ENCODE data around the gene CRX. TPM values are rescaled to one million over a fixed set of nuclear protein-coding genes. Genes with fewer than 3 reads are reported as not detected.
"Not testable (repeated sequence)": the region's sequence is repeated elsewhere in the genome, so short reads cannot be mapped to it uniquely, and the experiment has no call there.

Gene CRX
- under 1 TPM in 1 of 3 donors, not detected in 2; 0.11 TPM for polyA plus RNA-seq

GRCh38 chr19:47821460-47822020 is at the start of gene CRX:
TSS of gene CRX (plus strand) at chr19:47821937. CDS start at chr19:47834444, 12,507 bp downstream.
- no peak within 1 kb of the TSS for H3K27ac ChIP-seq (ENCODE audit: low read depth, low read length)
- WGBS, 3 donors = 31 to 50% (median 41%) methylated on average over 15 of the region's 15 CpGs

GRCh38 chr19:47776568-47776967 is 45.2 kb upstream of the CRX start:
- H3K27ac ChIP-seq (ENCODE audit: low read depth, low read length) = no peak overlapping the region

DNA sequence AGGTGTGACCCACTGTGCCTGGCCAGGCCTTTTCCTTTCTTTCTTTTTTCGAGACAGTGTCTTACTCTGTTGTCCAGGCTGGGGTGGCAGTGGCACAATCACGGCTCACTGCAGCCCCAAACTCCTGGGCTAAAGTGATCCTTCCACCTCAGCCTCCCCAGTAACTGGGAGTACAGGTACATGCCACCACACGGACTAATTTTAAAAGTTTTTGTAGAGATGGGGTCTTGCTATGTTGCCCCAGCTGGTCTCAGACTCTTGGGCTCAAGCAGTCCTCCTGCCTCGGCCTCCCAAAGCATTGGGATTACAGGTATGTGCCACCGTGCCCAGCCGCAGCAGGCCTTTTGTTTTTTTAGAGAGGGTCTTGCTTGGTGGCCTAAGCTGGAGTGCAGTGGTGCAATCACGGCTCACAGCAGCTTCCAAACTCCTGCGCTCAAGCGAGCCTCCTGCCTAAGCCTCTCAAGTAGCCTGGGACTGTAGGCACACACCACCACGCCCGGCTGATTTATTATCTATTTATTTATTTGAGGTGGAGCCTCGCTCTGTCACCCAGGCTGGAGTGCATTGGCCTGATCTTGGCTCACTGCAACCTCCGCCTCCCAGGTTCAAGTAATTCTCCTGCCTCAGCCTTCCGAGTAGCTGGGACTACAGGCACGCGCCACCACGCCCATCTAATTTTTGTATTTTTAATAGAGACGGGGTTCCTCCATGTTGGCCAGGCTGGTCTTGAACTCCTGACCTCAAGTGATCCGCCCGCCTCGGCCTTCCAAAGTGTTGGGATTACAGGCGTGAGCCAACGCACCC is 44.3 kb upstream of the CRX start:
- 59 to 77% (median 64%) methylated on average over 23 of the region's 23 CpGs for WGBS, 3 donors
- H3K27ac ChIP-seq (ENCODE audit: low read depth, low read length) = not testable (repeated sequence)

More at GRCh38 chr19:47776568-47776967, 45.2 kb upstream of the CRX start:
- WGBS, 3 donors = 60 to 85% (median 61%) methylated on average over 4 of the region's 4 CpGs

GRCh38 chr19:47778049-47778953 is 43.4 kb upstream of the CRX start, which contains the start of gene SELENOW:
TSS of gene SELENOW (plus strand) at chr19:47778703. CDS start at chr19:47778786, 83 bp downstream.
- peak within 1 kb of the TSS; percentile 92 for H3K27ac ChIP-seq (ENCODE audit: low read depth, low read length)
- WGBS, 3 donors = 1% methylated on average over 54 to 65 of the region's 65 CpGs

DNA sequence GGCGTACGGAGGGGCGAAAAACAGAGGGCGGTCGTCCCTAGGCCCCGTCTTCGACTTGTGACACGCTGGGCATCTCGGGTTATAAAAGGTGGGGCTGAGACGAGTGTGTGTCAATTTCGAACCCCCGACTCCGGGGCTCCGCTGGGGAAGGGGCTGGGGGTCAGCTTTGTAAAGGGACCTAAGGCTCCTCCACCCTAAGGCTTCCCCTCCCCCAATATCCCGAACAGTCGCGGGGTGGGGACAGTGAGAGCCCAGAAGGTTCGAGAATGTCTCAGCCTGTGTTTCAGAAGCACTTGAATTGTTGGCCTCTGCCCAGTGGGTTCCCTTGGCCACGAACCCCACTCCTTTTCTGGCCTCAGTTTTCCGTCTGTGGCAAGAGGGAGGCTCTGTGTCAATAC is 42.8 kb upstream of the CRX start:
- peak overlapping the region; percentile 39 for H3K27ac ChIP-seq (ENCODE audit: low read depth, low read length)
- WGBS, 3 donors = 0 to 1% (median 0%) methylated on average over 20 of the region's 20 CpGs

- no peak overlapping the region for H3K27ac ChIP-seq (ENCODE audit: low read depth, low read length)
- WGBS, 3 donors = 43 to 59% (median 45%) methylated on average over 24 of the region's 24 CpGs
These were observed 42.1 kb upstream of the CRX start for GRCh38 chr19:47779524-47780214.

DNA sequence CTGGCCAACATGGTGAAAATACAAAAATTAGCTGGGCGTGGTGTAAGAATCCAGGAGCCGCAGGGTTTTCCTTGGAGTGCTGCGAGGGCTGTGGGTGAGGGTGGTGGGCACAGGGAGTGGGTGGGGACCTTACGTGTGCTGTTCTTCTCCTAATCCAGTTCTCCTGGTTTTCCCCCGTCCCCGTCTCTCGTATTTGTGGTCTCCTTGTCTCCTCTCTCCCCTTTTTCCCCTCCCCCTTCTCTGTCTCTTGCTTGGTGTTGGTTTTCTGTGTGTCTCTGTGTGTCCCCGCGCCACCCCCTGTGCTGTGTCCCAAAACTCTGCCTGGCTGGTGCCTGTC is 41.6 kb upstream of the CRX start:
- no peak overlapping the region for H3K27ac ChIP-seq (ENCODE audit: low read depth, low read length)
- WGBS, 3 donors = 70 to 83% (median 72%) methylated on average over 9 of the region's 9 CpGs

DNA sequence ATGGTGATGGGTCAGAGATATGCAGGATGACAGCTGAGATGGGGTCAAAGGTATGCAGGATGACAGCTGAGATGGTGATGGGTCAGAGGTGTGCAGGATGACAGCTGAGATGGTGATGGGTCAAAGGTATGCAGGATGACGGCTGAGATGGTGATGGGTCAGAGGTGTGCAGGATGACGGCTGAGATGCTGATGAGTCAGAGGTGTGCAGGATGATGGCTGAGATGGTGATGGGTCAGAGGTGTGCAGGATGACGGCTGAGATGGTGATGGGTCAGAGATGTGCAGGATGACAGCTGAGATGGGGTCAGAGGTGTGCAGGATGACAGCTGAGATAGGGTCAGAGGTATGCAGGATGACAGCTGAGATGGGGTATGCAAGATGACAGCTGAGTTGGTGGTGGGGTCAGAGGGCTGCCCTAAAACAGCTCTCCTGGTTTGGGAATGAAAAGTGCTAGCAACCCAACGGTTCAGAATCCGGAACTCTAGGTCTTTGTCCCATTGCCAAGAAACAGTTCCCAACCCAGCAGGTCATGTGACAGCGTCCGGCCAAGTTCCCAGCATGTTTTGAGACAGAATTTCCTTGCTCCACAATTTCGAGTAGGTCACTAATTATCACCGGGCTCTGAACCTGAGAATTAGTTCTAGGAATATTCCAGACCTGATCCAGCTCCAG is 40.0 kb upstream of the CRX start:
- H3K27ac ChIP-seq (ENCODE audit: low read depth, low read length) = no peak overlapping the region
- 42 to 57% (median 44%) methylated on average over 9 of the region's 9 CpGs for WGBS, 3 donors

GRCh38 chr19:47786566-47786965 is 35.2 kb upstream of the CRX start:
- no peak overlapping the region for H3K27ac ChIP-seq (ENCODE audit: low read depth, low read length)
- WGBS, 3 donors = 93 to 96% (median 93%) methylated on average over 7 of the region's 7 CpGs

DNA sequence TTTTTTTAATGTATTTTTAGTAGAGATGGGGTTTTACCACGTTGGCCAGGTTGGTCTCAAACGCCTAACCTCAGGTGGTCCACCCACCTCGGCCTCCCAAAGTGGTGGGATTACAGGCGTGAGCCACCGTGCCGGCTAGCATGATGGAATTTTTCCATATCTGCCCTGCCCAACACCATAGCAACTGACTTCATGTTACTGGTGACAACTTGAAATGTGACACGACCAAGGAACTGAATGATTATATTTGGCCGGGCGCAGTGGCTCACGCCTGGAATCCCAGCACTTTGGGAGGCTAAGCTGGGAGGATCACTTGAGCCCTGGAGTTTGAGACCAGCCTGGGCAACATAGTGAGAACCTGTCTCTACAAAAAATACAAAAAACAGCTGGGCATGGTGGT is 34.4 kb upstream of the CRX start:
- 84 to 88% (median 84%) methylated on average over 10 of the region's 10 CpGs for WGBS, 3 donors
- H3K27ac ChIP-seq (ENCODE audit: low read depth, low read length) = not testable (repeated sequence)

DNA sequence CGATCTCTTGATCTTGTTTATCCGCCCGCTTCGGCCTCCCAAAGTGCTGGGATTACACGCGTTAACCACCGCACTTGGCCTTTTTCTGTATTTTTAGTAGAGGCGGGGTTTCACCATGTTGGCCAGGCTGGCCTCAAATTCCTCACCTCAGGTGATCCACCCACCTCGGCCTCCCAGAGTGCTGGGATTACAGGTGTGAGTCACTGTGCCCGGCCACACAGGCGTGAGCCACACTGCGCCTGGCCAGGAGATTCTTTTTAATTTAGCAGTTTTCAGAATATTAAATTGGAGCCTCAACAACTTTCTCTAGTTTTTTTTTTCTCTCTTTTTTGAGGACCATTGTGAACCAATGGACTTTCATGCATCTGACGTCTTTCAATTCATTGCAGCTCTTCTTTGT is 31.9 kb upstream of the CRX start:
- not testable (repeated sequence) for H3K27ac ChIP-seq (ENCODE audit: low read depth, low read length)
- WGBS, 3 donors = 87 to 94% (median 92%) methylated on average over 13 of the region's 13 CpGs

DNA sequence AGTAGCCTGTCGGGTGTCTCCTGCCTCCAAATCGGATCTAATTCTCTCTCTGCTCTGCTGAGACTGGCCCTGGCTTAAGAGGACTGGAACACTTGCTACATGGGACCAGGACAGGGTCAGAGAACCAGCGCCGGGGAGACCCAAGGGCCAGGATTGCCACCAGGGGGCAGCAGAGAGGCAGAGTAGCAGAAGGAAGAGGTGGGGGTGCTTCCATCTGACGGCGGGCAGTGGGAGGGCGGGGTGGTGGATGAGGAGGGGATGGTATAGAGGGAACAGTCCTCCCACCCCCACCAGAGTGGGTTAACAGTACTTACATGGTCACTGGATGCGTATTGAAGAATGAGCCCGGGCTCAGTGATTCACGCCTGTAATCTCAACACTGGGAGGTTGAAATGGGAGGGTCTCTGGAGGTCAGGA is 31.3 kb upstream of the CRX start:
- no peak overlapping the region for H3K27ac ChIP-seq (ENCODE audit: low read depth, low read length)
- 9 to 12% (median 11%) methylated on average over 10 of the region's 10 CpGs for WGBS, 3 donors

DNA sequence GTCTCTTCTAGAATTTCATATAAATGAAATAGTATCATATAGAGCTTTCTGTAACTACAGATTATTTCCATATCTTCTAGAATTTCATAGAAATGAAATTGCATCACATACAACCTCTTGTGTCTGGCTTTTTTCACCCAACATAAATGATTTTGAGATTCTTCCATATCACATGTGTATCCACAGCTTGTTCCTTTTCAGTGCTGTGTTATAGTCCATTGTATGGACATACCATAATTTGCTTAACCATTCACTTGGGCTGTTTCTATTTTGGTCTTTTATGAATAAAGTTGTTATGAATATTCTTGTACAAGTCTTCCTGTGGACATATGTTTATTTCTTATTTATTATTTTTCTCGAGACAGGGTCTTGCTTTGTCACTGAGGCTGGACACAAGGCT is 29.1 kb upstream of the CRX start:
- 97 to 100% (median 98%) methylated on average over 1 of the region's 1 CpG for WGBS, 3 donors

DNA sequence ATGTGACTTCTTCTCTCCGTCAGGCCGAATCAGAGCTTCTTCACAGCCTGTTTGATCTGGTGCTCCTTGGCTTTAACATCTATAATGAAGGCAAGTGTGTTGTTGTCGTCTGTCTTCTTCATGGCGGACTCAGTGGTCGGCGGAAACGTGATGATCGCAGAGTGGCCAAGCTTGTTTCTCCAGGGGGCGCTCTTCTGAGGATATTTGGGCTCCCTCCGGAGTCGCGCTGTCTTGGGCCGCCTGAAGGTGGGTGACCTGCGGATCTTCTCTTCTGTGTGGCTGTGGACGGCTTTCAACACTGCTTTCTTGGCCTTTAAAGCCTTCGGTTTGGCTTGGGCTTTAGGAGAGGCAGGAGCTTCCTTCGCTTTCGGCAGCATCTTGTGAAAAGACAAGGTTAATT is 27.2 kb upstream of the CRX start:
- WGBS, 3 donors = 81 to 86% (median 84%) methylated on average over 18 of the region's 18 CpGs

More for the DNA sequence above, 29.1 kb upstream of the CRX start:
- H3K27ac ChIP-seq (ENCODE audit: low read depth, low read length) = no peak overlapping the region

DNA sequence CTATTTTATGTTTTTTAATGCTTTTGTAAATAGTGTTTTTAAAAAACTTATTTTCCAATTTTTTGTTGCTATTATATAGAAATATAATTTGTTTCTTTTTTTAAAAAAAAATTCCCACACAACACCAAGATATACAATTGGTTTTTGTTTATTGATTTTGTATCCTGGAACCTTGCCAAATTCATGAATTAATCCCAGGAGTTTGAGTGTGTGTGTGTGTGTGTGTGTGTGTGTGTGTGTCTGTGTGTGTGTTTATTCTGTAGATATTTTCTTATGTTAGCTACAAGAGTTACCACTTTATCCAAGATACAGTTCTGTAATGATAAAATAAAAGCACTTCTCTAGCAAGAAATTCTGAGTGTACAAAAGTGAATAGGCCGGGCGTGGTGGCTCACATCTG is 25.0 kb upstream of the CRX start:
- H3K27ac ChIP-seq (ENCODE audit: low read depth, low read length) = no peak overlapping the region
- WGBS, 3 donors = 77 to 96% (median 96%) methylated on average over 2 of the region's 2 CpGs

More for the DNA sequence above, 27.2 kb upstream of the CRX start:
- H3K27ac ChIP-seq (ENCODE audit: low read depth, low read length) = no peak overlapping the region

DNA sequence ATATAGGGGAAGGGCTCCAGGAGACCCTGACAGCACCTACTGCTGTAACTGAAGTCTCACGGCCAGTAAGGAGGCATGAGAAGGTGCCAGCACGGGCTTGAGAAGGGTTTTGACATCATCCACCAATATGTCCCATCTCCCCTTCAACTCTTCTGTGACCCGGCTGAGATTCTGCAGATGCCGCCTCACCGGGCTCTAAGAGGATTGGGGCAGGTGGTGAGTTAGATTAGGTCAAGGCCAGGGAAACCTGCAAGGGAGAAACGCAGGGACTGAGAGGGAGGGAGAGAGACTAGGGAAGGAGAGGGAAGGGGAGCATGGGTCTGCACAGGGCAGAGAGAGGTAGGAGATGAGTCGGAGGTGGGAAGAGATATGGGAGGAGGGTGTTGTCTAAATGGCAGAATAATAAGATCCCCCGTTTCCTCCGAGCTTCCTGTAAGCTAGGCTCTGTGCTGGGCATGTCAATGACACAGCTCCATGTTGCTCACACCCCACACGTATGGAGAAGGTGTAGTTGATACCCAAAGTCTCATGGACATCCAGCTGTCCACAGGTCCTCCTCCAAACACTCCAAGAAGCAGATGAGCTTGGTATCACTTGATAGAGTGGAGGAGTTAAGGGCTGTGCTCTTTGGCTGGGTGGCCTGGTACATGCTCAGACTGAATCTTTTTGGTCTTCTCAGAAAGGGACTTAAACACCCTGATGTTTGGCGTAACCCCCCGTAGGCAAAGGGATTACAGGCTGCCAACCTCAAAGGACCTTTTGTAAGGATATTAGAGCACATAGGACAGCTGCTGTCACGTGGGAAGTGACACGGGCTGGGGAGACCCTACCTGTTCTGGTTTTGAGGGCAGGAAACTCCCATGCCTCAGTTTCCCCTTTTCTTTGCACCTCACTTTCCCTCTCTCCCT is 23.5 kb upstream of the CRX start:
- 48 to 67% (median 65%) methylated on average over 14 of the region's 14 CpGs for WGBS, 3 donors
- no peak overlapping the region for H3K27ac ChIP-seq (ENCODE audit: low read depth, low read length)

- 78 to 80% (median 79%) methylated on average over 4 of the region's 4 CpGs for WGBS, 3 donors
- no peak overlapping the region for H3K27ac ChIP-seq (ENCODE audit: low read depth, low read length)
These were observed 22.9 kb upstream of the CRX start for GRCh38 chr19:47798904-47799266.
